AG20443 (cell line): Measurements from ENCODE around the gene ANKS6.

Experiments used
- DNase-seq: peaks from one replicate; pipeline ENCODE4 v3.0.0; 2012; ENCODE audit warnings: low spot score, mixed read lengths

ANKS6 gene

GRCh38 chr9:98796364-98797101, at the start of gene ANKS6:
TSS of gene ANKS6 (minus strand) at chr9:98796555. CDS start at chr9:98796491, 64 bp downstream.
- peak; percentile 97 for DNase-seq

- no peak for DNase-seq
These were observed 49.7 kb upstream of the ANKS6 start for GRCh38 chr9:98846081-98846480.

- DNase-seq: no peak
These were observed 46.2 kb upstream of the ANKS6 start for GRCh38 chr9:98842510-98842909.

- DNase-seq: no peak
These were observed 43.4 kb upstream of the ANKS6 start for GRCh38 chr9:98839724-98840123.

GRCh38 chr9:98838868-98839565, 42.7 kb upstream of the ANKS6 start:
- DNase-seq: no peak

- no peak for DNase-seq
These were observed 42.0 kb upstream of the ANKS6 start for GRCh38 chr9:98838155-98838867.

- DNase-seq: no peak
These were observed 41.2 kb upstream of the ANKS6 start for GRCh38 chr9:98837516-98837915.

- DNase-seq: peak; percentile 36
These were observed 39.9 kb upstream of the ANKS6 start for GRCh38 chr9:98836206-98836605.

- DNase-seq: no peak
These were observed 38.0 kb upstream of the ANKS6 start for GRCh38 chr9:98834386-98834785.

- no peak for DNase-seq
These were observed 37.0 kb upstream of the ANKS6 start for GRCh38 chr9:98833090-98833956.

- no peak for DNase-seq
These were observed 36.4 kb upstream of the ANKS6 start for GRCh38 chr9:98832768-98833089.

GRCh38 chr9:98831696-98832095, 35.3 kb upstream of the ANKS6 start:
- no peak for DNase-seq

- DNase-seq: no peak
These were observed 34.2 kb upstream of the ANKS6 start for GRCh38 chr9:98830554-98830953.

- DNase-seq: no peak
These were observed 33.4 kb upstream of the ANKS6 start for GRCh38 chr9:98829766-98830165.

- no peak for DNase-seq
These were observed 30.4 kb upstream of the ANKS6 start for GRCh38 chr9:98826716-98827115.

- no peak for DNase-seq
These were observed 29.1 kb upstream of the ANKS6 start for GRCh38 chr9:98825414-98825813.

GRCh38 chr9:98823666-98824334, 27.4 kb upstream of the ANKS6 start:
- DNase-seq: no peak

- no peak for DNase-seq
These were observed 26.3 kb upstream of the ANKS6 start for GRCh38 chr9:98822661-98823060.

GRCh38 chr9:98821831-98822230, 25.5 kb upstream of the ANKS6 start:
- DNase-seq: no peak

- no peak for DNase-seq
These were observed 22.9 kb upstream of the ANKS6 start for GRCh38 chr9:98819231-98819630.

- no peak for DNase-seq
These were observed 22.4 kb upstream of the ANKS6 start for GRCh38 chr9:98818764-98819163.
